Measurements from ENCODE around the gene PRPSAP1.

PRPSAP1 gene

GRCh38 chr17:76264755-76265623, 88.7 kb downstream of the PRPSAP1 start, which contains the start of gene UBALD2 (continued):
- TF ChIP-seq, protein P1, sequence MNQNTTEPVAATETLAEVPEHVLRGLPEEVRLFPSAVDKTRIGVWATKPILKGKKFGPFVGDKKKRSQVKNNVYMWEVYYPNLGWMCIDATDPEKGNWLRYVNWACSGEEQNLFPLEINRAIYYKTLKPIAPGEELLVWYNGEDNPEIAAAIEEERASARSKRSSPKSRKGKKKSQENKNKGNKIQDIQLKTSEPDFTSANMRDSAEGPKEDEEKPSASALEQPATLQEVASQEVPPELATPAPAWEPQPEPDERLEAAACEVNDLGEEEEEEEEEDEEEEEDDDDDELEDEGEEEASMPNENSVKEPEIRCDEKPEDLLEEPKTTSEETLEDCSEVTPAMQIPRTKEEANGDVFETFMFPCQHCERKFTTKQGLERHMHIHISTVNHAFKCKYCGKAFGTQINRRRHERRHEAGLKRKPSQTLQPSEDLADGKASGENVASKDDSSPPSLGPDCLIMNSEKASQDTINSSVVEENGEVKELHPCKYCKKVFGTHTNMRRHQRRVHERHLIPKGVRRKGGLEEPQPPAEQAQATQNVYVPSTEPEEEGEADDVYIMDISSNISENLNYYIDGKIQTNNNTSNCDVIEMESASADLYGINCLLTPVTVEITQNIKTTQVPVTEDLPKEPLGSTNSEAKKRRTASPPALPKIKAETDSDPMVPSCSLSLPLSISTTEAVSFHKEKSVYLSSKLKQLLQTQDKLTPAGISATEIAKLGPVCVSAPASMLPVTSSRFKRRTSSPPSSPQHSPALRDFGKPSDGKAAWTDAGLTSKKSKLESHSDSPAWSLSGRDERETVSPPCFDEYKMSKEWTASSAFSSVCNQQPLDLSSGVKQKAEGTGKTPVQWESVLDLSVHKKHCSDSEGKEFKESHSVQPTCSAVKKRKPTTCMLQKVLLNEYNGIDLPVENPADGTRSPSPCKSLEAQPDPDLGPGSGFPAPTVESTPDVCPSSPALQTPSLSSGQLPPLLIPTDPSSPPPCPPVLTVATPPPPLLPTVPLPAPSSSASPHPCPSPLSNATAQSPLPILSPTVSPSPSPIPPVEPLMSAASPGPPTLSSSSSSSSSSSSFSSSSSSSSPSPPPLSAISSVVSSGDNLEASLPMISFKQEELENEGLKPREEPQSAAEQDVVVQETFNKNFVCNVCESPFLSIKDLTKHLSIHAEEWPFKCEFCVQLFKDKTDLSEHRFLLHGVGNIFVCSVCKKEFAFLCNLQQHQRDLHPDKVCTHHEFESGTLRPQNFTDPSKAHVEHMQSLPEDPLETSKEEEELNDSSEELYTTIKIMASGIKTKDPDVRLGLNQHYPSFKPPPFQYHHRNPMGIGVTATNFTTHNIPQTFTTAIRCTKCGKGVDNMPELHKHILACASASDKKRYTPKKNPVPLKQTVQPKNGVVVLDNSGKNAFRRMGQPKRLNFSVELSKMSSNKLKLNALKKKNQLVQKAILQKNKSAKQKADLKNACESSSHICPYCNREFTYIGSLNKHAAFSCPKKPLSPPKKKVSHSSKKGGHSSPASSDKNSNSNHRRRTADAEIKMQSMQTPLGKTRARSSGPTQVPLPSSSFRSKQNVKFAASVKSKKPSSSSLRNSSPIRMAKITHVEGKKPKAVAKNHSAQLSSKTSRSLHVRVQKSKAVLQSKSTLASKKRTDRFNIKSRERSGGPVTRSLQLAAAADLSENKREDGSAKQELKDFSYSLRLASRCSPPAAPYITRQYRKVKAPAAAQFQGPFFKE (tag by site-specific recombination; IDR thresholded peaks at IDR 0.05; ENCODE audit: borderline replicate concordance) = no peak
- peak; percentile 90 for TF ChIP-seq SP3 (tag by site-specific recombination; IDR thresholded peaks at IDR 0.05)
- no peak for TF ChIP-seq ZNF776 (tag by site-specific recombination; IDR thresholded peaks at IDR 0.05; ENCODE audit: borderline replicate concordance)
- no peak for TF ChIP-seq ZBTB1 (tag by site-specific recombination; IDR thresholded peaks at IDR 0.05)
- no peak for TF ChIP-seq GFI1B (tag by site-specific recombination; IDR thresholded peaks at IDR 0.05)
- no peak for TF ChIP-seq AEBP2 (tag by site-specific recombination; IDR thresholded peaks at IDR 0.05; ENCODE audit: borderline replicate concordance)
- no peak for TF ChIP-seq ZSCAN4 (tag by site-specific recombination; IDR thresholded peaks at IDR 0.05)
- TF ChIP-seq ZNF600 (tag by site-specific recombination; IDR thresholded peaks at IDR 0.05) = 0 out of 2 replicates have a peak, but pooled peaks have one; percentile 42
- peak; percentile 100 for TF ChIP-seq ZNF24 (tag by site-specific recombination; IDR thresholded peaks at IDR 0.05)
- TF ChIP-seq, protein P2, sequence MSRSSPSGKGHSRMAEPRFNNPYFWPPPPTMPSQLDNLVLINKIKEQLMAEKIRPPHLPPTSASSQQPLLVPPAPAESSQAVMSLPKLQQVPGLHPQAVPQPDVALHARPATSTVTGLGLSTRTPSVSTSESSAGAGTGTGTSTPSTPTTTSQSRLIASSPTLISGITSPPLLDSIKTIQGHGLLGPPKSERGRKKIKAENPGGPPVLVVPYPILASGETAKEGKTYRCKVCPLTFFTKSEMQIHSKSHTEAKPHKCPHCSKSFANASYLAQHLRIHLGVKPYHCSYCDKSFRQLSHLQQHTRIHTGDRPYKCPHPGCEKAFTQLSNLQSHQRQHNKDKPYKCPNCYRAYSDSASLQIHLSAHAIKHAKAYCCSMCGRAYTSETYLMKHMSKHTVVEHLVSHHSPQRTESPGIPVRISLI (tag by site-specific recombination; IDR thresholded peaks at IDR 0.05) = no peak
- TF ChIP-seq ZNF2 (tag by site-specific recombination; IDR thresholded peaks at IDR 0.05) = no peak
- no peak for TF ChIP-seq ZNF221 (tag by site-specific recombination; IDR thresholded peaks at IDR 0.05; ENCODE audit: borderline replicate concordance)
- no peak for TF ChIP-seq KLF1 (tag by site-specific recombination; IDR thresholded peaks at IDR 0.05)
- TF ChIP-seq ZSCAN30 (tag by site-specific recombination; IDR thresholded peaks at IDR 0.05) = 0 out of 2 replicates have a peak, but pooled peaks have one; percentile 20
- TF ChIP-seq SETDB1 (IDR thresholded peaks at IDR 0.05; ENCODE audit: insufficient read length, low read length) = peak; percentile 16
- TF ChIP-seq ZNF548 (tag by site-specific recombination; IDR thresholded peaks at IDR 0.05) = no peak
- no peak for TF ChIP-seq ZNF175 (tag by site-specific recombination; IDR thresholded peaks at IDR 0.05)
- TF ChIP-seq, protein P3, sequence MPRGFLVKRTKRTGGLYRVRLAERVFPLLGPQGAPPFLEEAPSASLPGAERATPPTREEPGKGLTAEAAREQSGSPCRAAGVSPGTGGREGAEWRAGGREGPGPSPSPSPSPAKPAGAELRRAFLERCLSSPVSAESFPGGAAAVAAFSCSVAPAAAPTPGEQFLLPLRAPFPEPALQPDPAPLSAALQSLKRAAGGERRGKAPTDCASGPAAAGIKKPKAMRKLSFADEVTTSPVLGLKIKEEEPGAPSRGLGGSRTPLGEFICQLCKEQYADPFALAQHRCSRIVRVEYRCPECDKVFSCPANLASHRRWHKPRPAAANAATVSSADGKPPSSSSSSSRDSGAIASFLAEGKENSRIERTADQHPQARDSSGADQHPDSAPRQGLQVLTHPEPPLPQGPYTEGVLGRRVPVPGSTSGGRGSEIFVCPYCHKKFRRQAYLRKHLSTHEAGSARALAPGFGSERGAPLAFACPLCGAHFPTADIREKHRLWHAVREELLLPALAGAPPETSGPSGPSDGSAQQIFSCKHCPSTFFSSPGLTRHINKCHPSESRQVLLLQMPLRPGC (tag by site-specific recombination; IDR thresholded peaks at IDR 0.05) = no peak
- peak; percentile 33 for TF ChIP-seq ZIC2 (tag by site-specific recombination; IDR thresholded peaks at IDR 0.05)
- TF ChIP-seq, protein P4, sequence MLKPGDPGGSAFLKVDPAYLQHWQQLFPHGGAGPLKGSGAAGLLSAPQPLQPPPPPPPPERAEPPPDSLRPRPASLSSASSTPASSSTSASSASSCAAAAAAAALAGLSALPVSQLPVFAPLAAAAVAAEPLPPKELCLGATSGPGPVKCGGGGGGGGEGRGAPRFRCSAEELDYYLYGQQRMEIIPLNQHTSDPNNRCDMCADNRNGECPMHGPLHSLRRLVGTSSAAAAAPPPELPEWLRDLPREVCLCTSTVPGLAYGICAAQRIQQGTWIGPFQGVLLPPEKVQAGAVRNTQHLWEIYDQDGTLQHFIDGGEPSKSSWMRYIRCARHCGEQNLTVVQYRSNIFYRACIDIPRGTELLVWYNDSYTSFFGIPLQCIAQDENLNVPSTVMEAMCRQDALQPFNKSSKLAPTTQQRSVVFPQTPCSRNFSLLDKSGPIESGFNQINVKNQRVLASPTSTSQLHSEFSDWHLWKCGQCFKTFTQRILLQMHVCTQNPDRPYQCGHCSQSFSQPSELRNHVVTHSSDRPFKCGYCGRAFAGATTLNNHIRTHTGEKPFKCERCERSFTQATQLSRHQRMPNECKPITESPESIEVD (tag by site-specific recombination; IDR thresholded peaks at IDR 0.05) = no peak
- TF ChIP-seq FEZF1 (tag by site-specific recombination; IDR thresholded peaks at IDR 0.05) = 0 out of 2 replicates have a peak, but pooled peaks have one; percentile 24
- TF ChIP-seq ZNF76 (tag by site-specific recombination; IDR thresholded peaks at IDR 0.05; ENCODE audit: borderline replicate concordance, low read depth) = peak; percentile 52; the same call in 1 of the 2 replicates
- TF ChIP-seq ZNF416 (tag by site-specific recombination; IDR thresholded peaks at IDR 0.05) = no peak
- no peak for TF ChIP-seq ZNF140 (tag by site-specific recombination; IDR thresholded peaks at IDR 0.05)
- TF ChIP-seq GLI4 (tag by site-specific recombination; IDR thresholded peaks at IDR 0.05) = no peak
- TF ChIP-seq ZEB2 (tag by site-specific recombination; IDR thresholded peaks at IDR 0.05) = peak; percentile 49
- peak; percentile 46 for TF ChIP-seq ZNF335 (tag by site-specific recombination; conservative IDR thresholded peaks at IDR 0.05)

Measured in HEK293 (cell line).